Measurements from ENCODE around the gene TRIM29.

DNA sequence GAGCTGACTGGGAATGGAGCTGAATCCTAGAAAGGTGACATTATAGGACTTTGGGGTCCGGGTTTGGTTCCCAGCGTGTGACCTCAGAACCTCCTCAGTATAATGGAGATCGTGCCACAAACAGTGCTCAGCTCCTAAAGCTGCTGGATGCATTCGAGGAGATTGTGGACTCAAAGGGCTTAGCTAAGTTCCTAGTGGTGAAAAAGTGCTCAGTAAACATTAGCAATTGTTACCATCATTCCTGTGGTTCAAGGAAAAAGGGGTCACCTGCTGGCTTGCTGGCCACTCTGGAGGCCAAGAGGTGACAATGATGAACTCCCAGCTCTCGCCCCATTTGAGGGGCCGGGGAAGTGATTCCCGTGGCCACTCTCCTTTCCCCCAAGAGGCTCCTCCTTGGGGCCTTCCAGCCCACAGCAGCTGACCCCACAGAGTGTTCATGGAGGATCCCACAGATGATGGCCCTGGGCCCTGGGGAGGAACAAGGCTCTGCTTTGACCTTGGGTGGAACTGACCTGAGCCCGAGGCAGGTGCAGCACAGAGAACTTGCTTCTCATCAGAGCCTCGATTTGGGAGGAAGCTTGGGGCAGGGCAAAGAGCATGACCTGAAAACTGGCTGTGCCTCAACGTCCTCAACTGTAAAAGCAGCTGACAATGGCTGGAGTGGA, 40.1 kb downstream of the TRIM29 start:
- TF ChIP-seq, protein P1, sequence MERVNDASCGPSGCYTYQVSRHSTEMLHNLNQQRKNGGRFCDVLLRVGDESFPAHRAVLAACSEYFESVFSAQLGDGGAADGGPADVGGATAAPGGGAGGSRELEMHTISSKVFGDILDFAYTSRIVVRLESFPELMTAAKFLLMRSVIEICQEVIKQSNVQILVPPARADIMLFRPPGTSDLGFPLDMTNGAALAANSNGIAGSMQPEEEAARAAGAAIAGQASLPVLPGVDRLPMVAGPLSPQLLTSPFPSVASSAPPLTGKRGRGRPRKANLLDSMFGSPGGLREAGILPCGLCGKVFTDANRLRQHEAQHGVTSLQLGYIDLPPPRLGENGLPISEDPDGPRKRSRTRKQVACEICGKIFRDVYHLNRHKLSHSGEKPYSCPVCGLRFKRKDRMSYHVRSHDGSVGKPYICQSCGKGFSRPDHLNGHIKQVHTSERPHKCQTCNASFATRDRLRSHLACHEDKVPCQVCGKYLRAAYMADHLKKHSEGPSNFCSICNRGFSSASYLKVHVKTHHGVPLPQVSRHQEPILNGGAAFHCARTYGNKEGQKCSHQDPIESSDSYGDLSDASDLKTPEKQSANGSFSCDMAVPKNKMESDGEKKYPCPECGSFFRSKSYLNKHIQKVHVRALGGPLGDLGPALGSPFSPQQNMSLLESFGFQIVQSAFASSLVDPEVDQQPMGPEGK (CRISPR knock-in tag; IDR thresholded peaks at IDR 0.05; ENCODE audit: borderline replicate concordance), result no peak
- TF ChIP-seq, protein P2, sequence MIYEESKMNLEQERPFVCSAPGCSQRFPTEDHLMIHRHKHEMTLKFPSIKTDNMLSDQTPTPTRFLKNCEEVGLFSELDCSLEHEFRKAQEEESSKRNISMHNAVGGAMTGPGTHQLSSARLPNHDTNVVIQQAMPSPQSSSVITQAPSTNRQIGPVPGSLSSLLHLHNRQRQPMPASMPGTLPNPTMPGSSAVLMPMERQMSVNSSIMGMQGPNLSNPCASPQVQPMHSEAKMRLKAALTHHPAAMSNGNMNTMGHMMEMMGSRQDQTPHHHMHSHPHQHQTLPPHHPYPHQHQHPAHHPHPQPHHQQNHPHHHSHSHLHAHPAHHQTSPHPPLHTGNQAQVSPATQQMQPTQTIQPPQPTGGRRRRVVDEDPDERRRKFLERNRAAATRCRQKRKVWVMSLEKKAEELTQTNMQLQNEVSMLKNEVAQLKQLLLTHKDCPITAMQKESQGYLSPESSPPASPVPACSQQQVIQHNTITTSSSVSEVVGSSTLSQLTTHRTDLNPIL (CRISPR knock-in tag; IDR thresholded peaks at IDR 0.05; ENCODE audit: low read depth), result no peak
- no peak for TF ChIP-seq CSDC2 (CRISPR knock-in tag; IDR thresholded peaks at IDR 0.05)

Measured in SK-N-SH treated with all-trans-retinoic acid at 6 μM for 48 hours (cell line).